Hepatocyte (in vitro differentiated cells): ENCODE data around the gene TP53I13.

ENCODE experiments used
- CTCF ChIP-seq: fragments of 200-600 bp; sonication (generic); IDR thresholded peaks from 2 replicates; pipeline ENCODE4 v1.5.1; 2016; ENCODE audit warnings: antibody characterized with exemption, mild to moderate bottlenecking; ENCODE audit not compliant: poor library complexity
- EZH2 ChIP-seq: fragments of 200-600 bp; sonication (generic); IDR thresholded peaks from 2 replicates; pipeline ENCODE4 v1.6.1; 2016; ENCODE audit warnings: antibody characterized with exemption, mild to moderate bottlenecking, borderline replicate concordance

GRCh38 chr17:29587591-29587990 lies 19.1 kb downstream of the TP53I13 start:
- TF ChIP-seq CTCF, result no peak
- no peak for TF ChIP-seq EZH2
